Measurements from ENCODE around the gene WNT5B. TPM values are rescaled to one million over a fixed set of nuclear protein-coding genes. Genes with fewer than 3 reads are reported as not detected.

The WNT5B gene
- total RNA-seq, 4 donors from 2014 or later, result 5.6 to 30.9 (median 12.7) TPM

GRCh38 chr12:1640328-1641234 lies 11.6 kb downstream of the WNT5B start:
- Histone ChIP-seq H3K9me3 (no peaks in the 10 kb centered on the region), H3K27me3 (no peaks in the 10 kb centered on the region), H3K36me3 (peaks cover 0 to 50% (median 0%) of the 10 kb centered on the region in 3 donors), H3K4me3 (no peak overlapping the region), H3K27ac (no peak overlapping the region), H3K4me1 (peaks cover 4 to 24% (median 10%) of the 10 kb centered on the region in 3 donors)
- intact Hi-C loops (cut with DNase I), result loop anchor here (10.0 kb wide), 1 partner anchor 294 kb away; no protein-coding TSS in a partner anchor
- 84 to 86% methylated on average over 6 of the region's 18 CpGs for WGBS, 2 donors
- DNase-seq, result no peak
- TF ChIP-seq POLR2A (IDR thresholded peaks at IDR 0.05), result no peak
- TF ChIP-seq, protein P1, sequence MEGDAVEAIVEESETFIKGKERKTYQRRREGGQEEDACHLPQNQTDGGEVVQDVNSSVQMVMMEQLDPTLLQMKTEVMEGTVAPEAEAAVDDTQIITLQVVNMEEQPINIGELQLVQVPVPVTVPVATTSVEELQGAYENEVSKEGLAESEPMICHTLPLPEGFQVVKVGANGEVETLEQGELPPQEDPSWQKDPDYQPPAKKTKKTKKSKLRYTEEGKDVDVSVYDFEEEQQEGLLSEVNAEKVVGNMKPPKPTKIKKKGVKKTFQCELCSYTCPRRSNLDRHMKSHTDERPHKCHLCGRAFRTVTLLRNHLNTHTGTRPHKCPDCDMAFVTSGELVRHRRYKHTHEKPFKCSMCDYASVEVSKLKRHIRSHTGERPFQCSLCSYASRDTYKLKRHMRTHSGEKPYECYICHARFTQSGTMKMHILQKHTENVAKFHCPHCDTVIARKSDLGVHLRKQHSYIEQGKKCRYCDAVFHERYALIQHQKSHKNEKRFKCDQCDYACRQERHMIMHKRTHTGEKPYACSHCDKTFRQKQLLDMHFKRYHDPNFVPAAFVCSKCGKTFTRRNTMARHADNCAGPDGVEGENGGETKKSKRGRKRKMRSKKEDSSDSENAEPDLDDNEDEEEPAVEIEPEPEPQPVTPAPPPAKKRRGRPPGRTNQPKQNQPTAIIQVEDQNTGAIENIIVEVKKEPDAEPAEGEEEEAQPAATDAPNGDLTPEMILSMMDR (IDR thresholded peaks at IDR 0.05), result no peak

GRCh38 chr12:1642513-1642912 lies 13.5 kb downstream of the WNT5B start:
- intact Hi-C loops (cut with DNase I), result loop anchor here (10.0 kb wide), 1 partner anchor 292 kb away; no protein-coding TSS in a partner anchor
- 53 to 63% methylated on average over 6 to 7 of the region's 7 CpGs for WGBS, 2 donors
- peak overlapping the region in 1 of 4 donors; percentile 9 for H3K27ac ChIP-seq

DNA sequence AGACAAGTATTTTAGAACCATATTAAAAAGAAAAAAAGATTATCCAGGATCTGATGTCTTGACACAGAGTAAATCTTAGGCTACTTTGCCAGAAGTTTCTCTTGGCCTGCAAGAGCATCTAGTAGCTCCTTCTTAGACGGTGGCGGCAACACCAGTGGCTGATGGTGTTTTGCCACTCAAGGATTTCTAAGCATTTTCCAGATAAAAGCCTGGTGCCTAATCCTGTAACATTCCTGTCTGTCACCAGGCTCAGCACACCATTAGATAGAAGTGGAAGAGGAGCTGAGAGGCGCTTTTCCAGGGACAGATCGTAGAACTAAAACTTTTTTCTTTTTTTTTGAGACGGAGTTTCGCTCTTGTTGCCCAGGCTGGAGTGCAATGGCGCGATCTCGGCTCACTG lies 14.0 kb downstream of the WNT5B start:
- no peak for DNase-seq
- no peak overlapping the region for H3K4me3 ChIP-seq
- H3K27me3 ChIP-seq, result no peaks in the 10 kb centered on the region
- 82 to 92% methylated on average over 8 to 9 of the region's 9 CpGs for WGBS, 2 donors
- peak overlapping the region in 1 of 4 donors; percentile 9 for H3K27ac ChIP-seq
- intact Hi-C loops (cut with DNase I), result loop anchor here (10.0 kb wide), 1 partner anchor 292 kb away; no protein-coding TSS in a partner anchor
- no peak for TF ChIP-seq POLR2A (IDR thresholded peaks at IDR 0.05)
- TF ChIP-seq, protein P1 (IDR thresholded peaks at IDR 0.05), result no peak
- peaks cover 0 to 55% (median 0%) of the 10 kb centered on the region in 3 donors for H3K36me3 ChIP-seq
- H3K4me1 ChIP-seq, result peaks cover 4 to 29% (median 10%) of the 10 kb centered on the region in 3 donors
- no peaks in the 10 kb centered on the region for H3K9me3 ChIP-seq

More at GRCh38 chr12:1642513-1642912, 13.5 kb downstream of the WNT5B start:
- peaks cover 0 to 54% (median 0%) of the 10 kb centered on the region in 3 donors for H3K36me3 ChIP-seq
- DNase-seq, result no peak
- H3K4me1 ChIP-seq, result peaks cover 4 to 29% (median 10%) of the 10 kb centered on the region in 3 donors
- no peaks in the 10 kb centered on the region for H3K27me3 ChIP-seq
- no peak overlapping the region for H3K4me3 ChIP-seq
- no peaks in the 10 kb centered on the region for H3K9me3 ChIP-seq
- TF ChIP-seq, protein P1 (IDR thresholded peaks at IDR 0.05), result no peak
- TF ChIP-seq POLR2A (IDR thresholded peaks at IDR 0.05), result no peak

DNA sequence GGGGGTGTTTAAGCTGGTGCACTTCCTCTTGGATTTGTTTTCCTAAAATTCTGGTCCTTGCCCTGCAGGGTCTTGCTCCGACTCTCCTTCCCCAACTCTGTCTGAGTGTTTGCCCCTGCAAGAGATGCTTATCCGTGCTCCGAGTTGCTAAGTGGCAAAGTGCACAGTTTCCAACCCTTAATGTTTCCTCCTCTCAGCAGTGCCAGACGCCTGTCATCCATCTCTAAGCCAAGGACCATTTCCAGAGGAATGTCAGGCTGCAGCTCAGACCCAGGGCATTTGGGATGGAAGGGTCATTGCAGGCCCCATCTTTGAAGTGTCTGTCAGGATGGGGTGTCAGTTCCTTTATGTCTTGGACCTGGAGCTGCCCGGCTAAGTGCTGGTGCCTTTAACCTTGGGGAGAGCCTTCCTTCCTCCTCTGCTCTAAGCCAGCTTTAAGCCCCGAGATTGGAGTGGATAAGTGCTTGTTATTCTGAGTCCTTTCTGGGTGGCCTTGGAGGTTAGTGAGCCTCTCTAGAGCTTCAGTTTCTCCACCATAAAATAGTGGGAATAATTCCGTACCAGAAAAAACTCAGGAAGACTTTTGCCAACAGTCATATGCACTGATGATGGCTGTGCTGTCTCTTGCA lies 15.0 kb downstream of the WNT5B start:
- Histone ChIP-seq H3K4me3 (no peak overlapping the region), H3K9me3 (no peaks in the 10 kb centered on the region), H3K27me3 (no peaks in the 10 kb centered on the region), H3K27ac (peak overlapping the region in 1 of 4 donors; percentile 17), H3K36me3 (peaks cover 0 to 62% (median 0%) of the 10 kb centered on the region in 3 donors), H3K4me1 (peaks cover 4 to 29% (median 10%) of the 10 kb centered on the region in 3 donors)
- 49 to 70% methylated on average over 6 to 7 of the region's 7 CpGs for WGBS, 2 donors
- intact Hi-C loops (cut with DNase I), result loop anchor here (10.0 kb wide), 1 partner anchor 291 kb away; no protein-coding TSS in a partner anchor
- no peak for DNase-seq
- TF ChIP-seq, protein P1 (IDR thresholded peaks at IDR 0.05), result no peak
- no peak for TF ChIP-seq POLR2A (IDR thresholded peaks at IDR 0.05)

Data from esophagus squamous epithelium (tissue), 5 donors.